HCT116 (cell line): Measurements from ENCODE around the gene STAG1. TPM values are rescaled to one million over a fixed set of nuclear protein-coding genes. Genes with fewer than 3 reads are reported as not detected.

Experiments used
- ATAC-seq: fragments of 200-7000 bp; cut with Tn5 transposase; 2 replicates; pipeline ENCODE4 v1.9.1; 2020; ENCODE audit warnings: mild to moderate bottlenecking, moderate library complexity
- BruUV-seq: library from RNA; stranded (reverse); fragments of 400-500 nt; replicated peaks from 2 replicates; lab custom pipeline; 2021; lab: Mats Ljungman, UMichigan
- CTCF ChIA-PET: fragments of 300-600 bp; sonication (Branson Sonifier 250); formaldehyde crosslinking; loops from one replicate; lab custom pipeline; 2021; ENCODE audit warnings: antibody characterized with exemption; lab: Charles Lee
- POLR2A ChIA-PET: fragments of 300-600, 350-600 bp; sonication (Branson Sonifier 250); formaldehyde crosslinking; loops from one replicate; lab custom pipeline; 2021; ENCODE audit warnings: antibody characterized with exemption; lab: Charles Lee
- RAD21 ChIA-PET, 2 experiments: fragments of 300-600 bp; sonication (Branson Sonifier 250); formaldehyde crosslinking; loops; one replicate each; lab custom pipeline; 2023; ENCODE audit warnings: low total read pairs in 2 of 2; ENCODE audit not compliant: uncharacterized antibody in 2 of 2, unreplicated experiment in 2 of 2, low non-redundant PET in 1 of 2; lab: Charles Lee
- DNase-seq: peaks from one replicate; pipeline ENCODE4 v3.0.0-alpha.2; 2010; ENCODE audit warnings: low read depth, low spot score
- H2AFZ ChIP-seq: fragments of 200-600 bp; shearing (Covaris generic), sonication (generic); 2 replicates; pipeline ENCODE4 v1.6.1; 2017; ENCODE audit warnings: low read depth, mixed run types, mixed read lengths, antibody characterized with exemption, low read length; ENCODE audit not compliant: poor library complexity, severe bottlenecking
- H3K27ac ChIP-seq: 2 replicates; pipeline ENCODE4 v1.5.1; 2012; ENCODE audit warnings: low read depth, low read length
- H3K27me3 ChIP-seq: fragments of 200-600 bp; sonication (generic); 2 replicates; pipeline ENCODE4 v1.6.1; 2016; ENCODE audit warnings: mixed run types, low read length, mixed read lengths; ENCODE audit not compliant: insufficient read depth
- H3K36me3 ChIP-seq, 2 experiments: fragments of 200-500 bp in 1 of 2; fragments of 200-600 bp in 1 of 2; sonication (Bioruptor generic) in 1 of 2; sonication (generic) in 1 of 2; 2 replicates each; pipeline versions ENCODE4 v1.5.1 to v1.6.1; 2014 to 2016; ENCODE audit warnings: low read length in 2 of 2, inconsistent platforms in 1 of 2, mixed read lengths in 1 of 2, mixed run types in 1 of 2; ENCODE audit not compliant: insufficient read depth in 2 of 2, control insufficient read depth in 1 of 2
- H3K4me1 ChIP-seq, 2 experiments: fragments of 200-600 bp in 1 of 2; sonication (generic) in 1 of 2; 2 replicates each; pipeline versions ENCODE4 v1.5.1 to v1.6.1; 2012 to 2017; ENCODE audit warnings: low read length in 2 of 2, inconsistent platforms in 1 of 2, mild to moderate bottlenecking in 1 of 2, mixed read lengths in 1 of 2, mixed run types in 1 of 2, moderate library complexity in 1 of 2; ENCODE audit not compliant: insufficient read depth in 2 of 2, control insufficient read depth in 1 of 2
- H3K4me2 ChIP-seq: fragments of 200-600 bp; sonication (generic); 2 replicates; pipeline ENCODE4 v1.6.1; 2017; ENCODE audit warnings: mixed run types, low read length, mixed read lengths
- H3K4me3 ChIP-seq, 2 experiments: fragments of 200-600 bp in 1 of 2; sonication (generic) in 1 of 2; replicated peaks in 1 of 2; 2 replicates each; pipeline ENCODE4 v1.5.1; 2011 to 2016; ENCODE audit warnings: low read length in 2 of 2, control low read depth in 1 of 2, low read depth in 1 of 2, mild to moderate bottlenecking in 1 of 2, mixed read lengths in 1 of 2, mixed run types in 1 of 2
- H3K79me2 ChIP-seq: fragments of 200-600 bp; sonication (generic); 2 replicates; pipeline ENCODE4 v1.6.1; 2017; ENCODE audit warnings: mild to moderate bottlenecking, mixed run types, low read length, moderate library complexity, mixed read lengths; ENCODE audit not compliant: insufficient read depth
- H3K9ac ChIP-seq: fragments of 200-600 bp; sonication (generic); 2 replicates; pipeline ENCODE4 v1.6.1; 2016; ENCODE audit warnings: low read length, mixed read lengths
- H3K9me2 ChIP-seq: fragments of 200-600 bp; sonication (generic), shearing (Covaris generic); 2 replicates; pipeline ENCODE4 v1.6.1; 2017; ENCODE audit warnings: mixed run types, mild to moderate bottlenecking, moderate library complexity; ENCODE audit not compliant: insufficient read depth
- H3K9me3 ChIP-seq, 2 experiments: fragments of 200-500 bp in 1 of 2; fragments of 200-600 bp in 1 of 2; sonication (Bioruptor generic) in 1 of 2; sonication (generic) in 1 of 2; 2 replicates each; pipeline ENCODE4 v1.6.1; 2014 to 2017; ENCODE audit warnings: low read length in 2 of 2, mixed read lengths in 2 of 2, inconsistent platforms in 1 of 2, low read depth in 1 of 2, mild to moderate bottlenecking in 1 of 2, mixed run types in 1 of 2, moderate library complexity in 1 of 2; ENCODE audit not compliant: control insufficient read depth in 1 of 2, insufficient read depth in 1 of 2
- H4K20me1 ChIP-seq: fragments of 200-600 bp; sonication (generic), shearing (Covaris generic); 2 replicates; pipeline ENCODE4 v1.6.1; 2017; ENCODE audit warnings: mixed run types, mild to moderate bottlenecking, moderate library complexity; ENCODE audit not compliant: insufficient read depth
- CBX3 ChIP-seq: IDR thresholded peaks from 2 replicates; pipeline ENCODE4 v1.6.1; 2012; ENCODE audit warnings: low read depth
- CEBPB ChIP-seq: IDR thresholded peaks from 2 replicates; pipeline ENCODE4 v1.6.1; 2012; ENCODE audit warnings: low read depth
- EGR1 ChIP-seq: IDR thresholded peaks from 2 replicates; pipeline ENCODE4 v1.6.1; 2012; ENCODE audit warnings: low read depth
- ELF1 ChIP-seq: IDR thresholded peaks from 2 replicates; pipeline ENCODE4 v1.6.1; 2012; ENCODE audit warnings: low read depth, borderline replicate concordance
- EZH2phosphoT487 ChIP-seq: fragments of 200-600 bp; IDR thresholded peaks from 2 replicates; pipeline ENCODE4 v1.6.1; 2018; ENCODE audit warnings: antibody characterized with exemption, borderline replicate concordance
- JUND ChIP-seq: IDR thresholded peaks from 2 replicates; pipeline ENCODE4 v1.6.1; 2012
- POLR2A ChIP-seq: IDR thresholded peaks from 2 replicates; pipeline ENCODE4 v1.7.0; 2011; ENCODE audit warnings: borderline replicate concordance; ENCODE audit not compliant: insufficient read depth, insufficient read length; ENCODE audit errors: extremely low read depth
- POLR2AphosphoS5 ChIP-seq: IDR thresholded peaks from 2 replicates; pipeline ENCODE4 v1.6.1; 2011; ENCODE audit warnings: mild to moderate bottlenecking, low read depth, low read length, moderate library complexity
- RAD21 ChIP-seq: IDR thresholded peaks from 2 replicates; pipeline ENCODE4 v1.6.1; 2012; ENCODE audit warnings: low read depth, mild to moderate bottlenecking
- SIN3A ChIP-seq: IDR thresholded peaks from 2 replicates; pipeline ENCODE4 v1.6.1; 2012; ENCODE audit warnings: low read depth
- SP1 ChIP-seq: IDR thresholded peaks from 2 replicates; pipeline ENCODE4 v1.6.1; 2012; ENCODE audit warnings: low read depth
- SRF ChIP-seq: IDR thresholded peaks from 2 replicates; pipeline ENCODE4 v1.6.1; 2012; ENCODE audit warnings: low read depth
- YY1 ChIP-seq: IDR thresholded peaks from 2 replicates; pipeline ENCODE4 v1.6.1; 2011; ENCODE audit warnings: low read length, low read depth, moderate library complexity, mild to moderate bottlenecking; ENCODE audit not compliant: insufficient replicate concordance; ENCODE audit errors: extremely low read depth
- ZFX ChIP-seq: fragments of 450-650 bp; IDR thresholded peaks from 2 replicates; pipeline ENCODE4 v1.6.1; 2017
- intact Hi-C: fragments of 100-400 bp; cut with micrococcal nuclease; formaldehyde crosslinking; loops from 2 replicates; pipeline ENCODE4 v1.10.0; 2022
- total RNA-seq: library from RNA; stranded (reverse); gene quantifications from one replicate; pipeline ENCODE4 v1.2.1, GENCODE V29; 2021; ENCODE audit not compliant: unreplicated experiment
- TF ChIP-seq, protein P1 (sequence below): IDR thresholded peaks from 2 replicates; pipeline ENCODE4 v1.6.1; 2012; ENCODE audit warnings: low read depth
- TF ChIP-seq, protein P2 (sequence below): IDR thresholded peaks from 2 replicates; pipeline ENCODE4 v1.6.1; 2012
- TF ChIP-seq, protein P3 (sequence below): IDR thresholded peaks from 2 replicates; pipeline ENCODE4 v1.6.1; 2012
- TF ChIP-seq, protein P4 (sequence below): IDR thresholded peaks from 2 replicates; pipeline ENCODE4 v1.6.1; 2011; ENCODE audit warnings: mild to moderate bottlenecking, low read length, moderate library complexity; ENCODE audit not compliant: insufficient replicate concordance; ENCODE audit errors: extremely low read depth
- TF ChIP-seq, protein P5 (sequence below), 3 experiments: fragments of 200-600 bp in 1 of 3; sonication (generic) in 1 of 3; IDR thresholded peaks in 2 of 3; conservative IDR thresholded peaks in 1 of 3; 2 replicates each; pipeline ENCODE4 v1.5.1; 2012 to 2017; ENCODE audit warnings: low read depth in 2 of 3, low read length in 2 of 3, antibody characterized with exemption in 1 of 3, borderline replicate concordance in 1 of 3, control low read depth in 1 of 3, mild to moderate bottlenecking in 1 of 3, mixed read lengths in 1 of 3, mixed run types in 1 of 3, moderate library complexity in 1 of 3; ENCODE audit not compliant: insufficient read depth in 1 of 3

The STAG1 gene
- total RNA-seq, 1 experiment from 2014 or later = 29.4 TPM

DNA sequence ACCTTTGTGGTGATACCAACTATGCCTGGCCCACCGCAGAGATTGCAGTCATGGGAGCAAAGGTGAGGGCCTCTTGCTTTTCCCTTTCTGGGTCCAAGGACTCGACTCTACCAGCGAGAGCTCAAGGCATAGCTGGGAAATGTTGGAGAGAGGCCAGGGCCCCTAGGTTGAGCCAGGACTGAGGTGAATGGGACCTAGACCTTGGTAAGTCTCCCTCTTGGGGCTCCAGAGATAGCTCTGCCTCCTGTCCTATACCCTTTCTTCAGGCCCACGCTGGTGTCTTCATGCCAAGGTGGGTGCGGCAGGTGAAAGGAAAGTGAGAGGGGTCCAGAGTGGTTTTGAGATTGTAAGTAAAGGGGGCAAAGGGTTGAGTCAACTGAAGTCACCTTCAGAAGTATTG, 424.5 kb downstream of the STAG1 start:
- ChIA-PET RAD21 (no interaction called here), POLR2A (no interaction called here), CTCF (no interaction called here)
- DNase-seq = no peak
- TF ChIP-seq CBX3 = no peak
- no peak for TF ChIP-seq ZFX
- no peak for TF ChIP-seq YY1
- TF ChIP-seq RAD21 = no peak
- TF ChIP-seq EZH2phosphoT487 = no peak
- no peak for TF ChIP-seq SIN3A
- TF ChIP-seq SP1 = no peak
- TF ChIP-seq, protein P1, sequence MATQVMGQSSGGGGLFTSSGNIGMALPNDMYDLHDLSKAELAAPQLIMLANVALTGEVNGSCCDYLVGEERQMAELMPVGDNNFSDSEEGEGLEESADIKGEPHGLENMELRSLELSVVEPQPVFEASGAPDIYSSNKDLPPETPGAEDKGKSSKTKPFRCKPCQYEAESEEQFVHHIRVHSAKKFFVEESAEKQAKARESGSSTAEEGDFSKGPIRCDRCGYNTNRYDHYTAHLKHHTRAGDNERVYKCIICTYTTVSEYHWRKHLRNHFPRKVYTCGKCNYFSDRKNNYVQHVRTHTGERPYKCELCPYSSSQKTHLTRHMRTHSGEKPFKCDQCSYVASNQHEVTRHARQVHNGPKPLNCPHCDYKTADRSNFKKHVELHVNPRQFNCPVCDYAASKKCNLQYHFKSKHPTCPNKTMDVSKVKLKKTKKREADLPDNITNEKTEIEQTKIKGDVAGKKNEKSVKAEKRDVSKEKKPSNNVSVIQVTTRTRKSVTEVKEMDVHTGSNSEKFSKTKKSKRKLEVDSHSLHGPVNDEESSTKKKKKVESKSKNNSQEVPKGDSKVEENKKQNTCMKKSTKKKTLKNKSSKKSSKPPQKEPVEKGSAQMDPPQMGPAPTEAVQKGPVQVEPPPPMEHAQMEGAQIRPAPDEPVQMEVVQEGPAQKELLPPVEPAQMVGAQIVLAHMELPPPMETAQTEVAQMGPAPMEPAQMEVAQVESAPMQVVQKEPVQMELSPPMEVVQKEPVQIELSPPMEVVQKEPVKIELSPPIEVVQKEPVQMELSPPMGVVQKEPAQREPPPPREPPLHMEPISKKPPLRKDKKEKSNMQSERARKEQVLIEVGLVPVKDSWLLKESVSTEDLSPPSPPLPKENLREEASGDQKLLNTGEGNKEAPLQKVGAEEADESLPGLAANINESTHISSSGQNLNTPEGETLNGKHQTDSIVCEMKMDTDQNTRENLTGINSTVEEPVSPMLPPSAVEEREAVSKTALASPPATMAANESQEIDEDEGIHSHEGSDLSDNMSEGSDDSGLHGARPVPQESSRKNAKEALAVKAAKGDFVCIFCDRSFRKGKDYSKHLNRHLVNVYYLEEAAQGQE = no peak
- TF ChIP-seq CEBPB = no peak
- TF ChIP-seq, protein P2, sequence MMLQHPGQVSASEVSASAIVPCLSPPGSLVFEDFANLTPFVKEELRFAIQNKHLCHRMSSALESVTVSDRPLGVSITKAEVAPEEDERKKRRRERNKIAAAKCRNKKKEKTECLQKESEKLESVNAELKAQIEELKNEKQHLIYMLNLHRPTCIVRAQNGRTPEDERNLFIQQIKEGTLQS = no peak
- TF ChIP-seq, protein P3, sequence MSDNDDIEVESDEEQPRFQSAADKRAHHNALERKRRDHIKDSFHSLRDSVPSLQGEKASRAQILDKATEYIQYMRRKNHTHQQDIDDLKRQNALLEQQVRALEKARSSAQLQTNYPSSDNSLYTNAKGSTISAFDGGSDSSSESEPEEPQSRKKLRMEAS = no peak
- no peak for TF ChIP-seq JUND
- TF ChIP-seq EGR1 = no peak
- no peak for TF ChIP-seq SRF
- TF ChIP-seq ELF1 = no peak
- no peak for TF ChIP-seq POLR2A
- TF ChIP-seq, protein P4, sequence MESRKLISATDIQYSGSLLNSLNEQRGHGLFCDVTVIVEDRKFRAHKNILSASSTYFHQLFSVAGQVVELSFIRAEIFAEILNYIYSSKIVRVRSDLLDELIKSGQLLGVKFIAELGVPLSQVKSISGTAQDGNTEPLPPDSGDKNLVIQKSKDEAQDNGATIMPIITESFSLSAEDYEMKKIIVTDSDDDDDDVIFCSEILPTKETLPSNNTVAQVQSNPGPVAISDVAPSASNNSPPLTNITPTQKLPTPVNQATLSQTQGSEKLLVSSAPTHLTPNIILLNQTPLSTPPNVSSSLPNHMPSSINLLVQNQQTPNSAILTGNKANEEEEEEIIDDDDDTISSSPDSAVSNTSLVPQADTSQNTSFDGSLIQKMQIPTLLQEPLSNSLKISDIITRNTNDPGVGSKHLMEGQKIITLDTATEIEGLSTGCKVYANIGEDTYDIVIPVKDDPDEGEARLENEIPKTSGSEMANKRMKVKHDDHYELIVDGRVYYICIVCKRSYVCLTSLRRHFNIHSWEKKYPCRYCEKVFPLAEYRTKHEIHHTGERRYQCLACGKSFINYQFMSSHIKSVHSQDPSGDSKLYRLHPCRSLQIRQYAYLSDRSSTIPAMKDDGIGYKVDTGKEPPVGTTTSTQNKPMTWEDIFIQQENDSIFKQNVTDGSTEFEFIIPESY = no peak
- no peak for TF ChIP-seq POLR2AphosphoS5
- TF ChIP-seq, protein P5, sequence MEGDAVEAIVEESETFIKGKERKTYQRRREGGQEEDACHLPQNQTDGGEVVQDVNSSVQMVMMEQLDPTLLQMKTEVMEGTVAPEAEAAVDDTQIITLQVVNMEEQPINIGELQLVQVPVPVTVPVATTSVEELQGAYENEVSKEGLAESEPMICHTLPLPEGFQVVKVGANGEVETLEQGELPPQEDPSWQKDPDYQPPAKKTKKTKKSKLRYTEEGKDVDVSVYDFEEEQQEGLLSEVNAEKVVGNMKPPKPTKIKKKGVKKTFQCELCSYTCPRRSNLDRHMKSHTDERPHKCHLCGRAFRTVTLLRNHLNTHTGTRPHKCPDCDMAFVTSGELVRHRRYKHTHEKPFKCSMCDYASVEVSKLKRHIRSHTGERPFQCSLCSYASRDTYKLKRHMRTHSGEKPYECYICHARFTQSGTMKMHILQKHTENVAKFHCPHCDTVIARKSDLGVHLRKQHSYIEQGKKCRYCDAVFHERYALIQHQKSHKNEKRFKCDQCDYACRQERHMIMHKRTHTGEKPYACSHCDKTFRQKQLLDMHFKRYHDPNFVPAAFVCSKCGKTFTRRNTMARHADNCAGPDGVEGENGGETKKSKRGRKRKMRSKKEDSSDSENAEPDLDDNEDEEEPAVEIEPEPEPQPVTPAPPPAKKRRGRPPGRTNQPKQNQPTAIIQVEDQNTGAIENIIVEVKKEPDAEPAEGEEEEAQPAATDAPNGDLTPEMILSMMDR (IDR thresholded peaks at IDR 0.05 in 2 of 3, conservative IDR thresholded peaks at IDR 0.05 in 1 of 3; ENCODE audit: borderline replicate concordance in 1 of 3, insufficient read depth in 1 of 3, low read depth in 2 of 3, low read length in 2 of 3) = no peak
- Histone ChIP-seq H3K4me2 (no peak overlapping the region), H3K9me2 (no peaks in the 10 kb centered on the region), H3K9ac (no peak overlapping the region), H2AFZ (no peak overlapping the region), H3K36me3 (no peaks in the 10 kb centered on the region), H3K4me3 (no peak overlapping the region), H4K20me1 (no peaks in the 10 kb centered on the region), H3K4me1 (no peaks in the 10 kb centered on the region), H3K27ac (no peak overlapping the region), H3K79me2 (no peaks in the 10 kb centered on the region), H3K27me3 (no peaks in the 10 kb centered on the region), H3K9me3 (peaks cover 0 to 5% of the 10 kb centered on the region in 2 experiments; a peak in 1 of 4 replicates)
- no peak for ATAC-seq
- intact Hi-C loops = no loop called here
- no TSS peak for BruUV-seq
